Stimulated activated CD4-positive, alpha-beta T cell treated with anti-CD3 and anti-CD28 coated beads, Interleukin-4, amount 100 ng/mL, for 4 hours (primary cell): ENCODE data around the gene GBGT1.
"Not testable (repeated sequence)": the region's sequence is repeated elsewhere in the genome, so short reads cannot be mapped to it uniquely, and the experiment has no call there.

ENCODE experiments used
- DNase-seq, 2 experiments: peaks; one replicate each; pipeline ENCODE4 v3.0.0-alpha.2; 2020

GBGT1 gene

DNA sequence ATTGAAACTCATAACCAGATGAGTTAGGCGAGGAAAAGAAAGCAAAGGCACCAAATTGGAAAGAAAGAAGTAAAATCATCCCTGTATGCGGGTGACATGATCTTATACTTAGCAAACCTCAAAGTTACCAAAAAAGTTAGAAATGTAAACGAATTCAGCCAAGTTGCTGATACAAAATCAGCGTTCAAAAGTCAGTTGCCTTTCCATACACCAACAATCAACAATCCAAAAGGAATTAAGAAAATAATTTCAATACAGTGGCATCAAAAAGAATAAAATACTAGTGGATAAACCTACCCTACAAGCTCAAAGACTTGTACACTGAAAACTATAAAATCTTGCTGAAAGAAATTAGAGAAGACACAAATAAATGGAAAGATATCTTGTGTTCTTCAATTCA, 30.9 kb upstream of the GBGT1 start:
- DNase-seq: no peak

DNA sequence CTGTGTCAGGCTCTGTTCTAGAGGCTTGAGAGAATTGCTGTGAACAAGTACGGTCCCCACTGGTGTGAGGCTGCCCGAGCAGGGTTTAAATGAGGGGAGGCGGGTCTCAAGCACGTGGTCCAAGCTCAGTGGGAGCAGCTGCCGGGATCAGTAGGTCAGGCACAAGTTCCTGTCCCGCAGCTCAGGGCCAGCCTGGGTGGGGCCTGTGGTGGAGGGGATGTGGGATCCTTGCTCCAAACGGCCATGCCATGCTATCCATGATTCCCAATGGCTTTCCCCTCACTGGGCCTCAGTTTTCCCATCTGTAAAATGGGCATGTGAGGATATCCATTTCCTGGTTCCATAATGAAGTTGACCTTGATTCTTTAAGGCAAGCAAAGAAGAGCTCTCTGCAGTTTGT, 28.3 kb upstream of the GBGT1 start:
- DNase-seq: no peak

DNA sequence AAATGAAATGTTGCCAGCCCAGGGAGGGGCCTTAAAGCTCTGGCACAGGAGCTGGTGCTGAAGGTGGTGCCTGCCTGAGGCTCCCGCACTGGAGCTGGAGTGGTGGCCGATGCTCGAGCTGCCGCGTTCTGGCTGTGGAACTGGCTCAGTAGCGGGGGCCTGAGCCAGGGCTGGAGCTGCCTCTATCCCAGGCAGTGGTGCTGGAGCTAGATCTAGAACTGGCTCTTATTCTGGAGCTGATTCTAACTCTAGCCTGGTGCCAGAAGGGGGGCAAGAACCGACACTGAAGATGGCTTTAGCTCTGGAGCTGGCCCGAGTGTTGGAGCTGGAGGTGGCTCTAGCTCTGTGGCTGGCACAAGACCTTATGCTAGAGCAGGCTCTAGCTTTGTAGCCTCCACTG, 26.1 kb upstream of the GBGT1 start:
- no peak for DNase-seq

DNA sequence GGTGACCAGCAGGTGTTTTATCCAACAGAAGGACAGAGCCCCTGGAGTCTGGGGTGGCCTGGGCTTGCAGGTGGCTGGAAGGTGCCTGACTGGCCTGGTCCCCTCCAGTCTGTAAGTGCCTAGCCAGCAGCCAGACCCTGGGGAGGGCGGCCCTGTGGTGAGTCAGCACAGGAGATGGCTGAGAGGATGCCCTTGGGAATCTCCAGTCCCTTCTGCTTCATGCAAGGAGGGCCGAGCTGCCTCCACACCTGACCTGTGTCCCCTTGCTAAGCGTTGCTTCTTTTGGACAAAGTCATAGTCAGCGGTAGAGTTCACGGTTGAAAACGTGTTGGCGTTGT, 25.1 kb upstream of the GBGT1 start:
- DNase-seq: no peak

DNA sequence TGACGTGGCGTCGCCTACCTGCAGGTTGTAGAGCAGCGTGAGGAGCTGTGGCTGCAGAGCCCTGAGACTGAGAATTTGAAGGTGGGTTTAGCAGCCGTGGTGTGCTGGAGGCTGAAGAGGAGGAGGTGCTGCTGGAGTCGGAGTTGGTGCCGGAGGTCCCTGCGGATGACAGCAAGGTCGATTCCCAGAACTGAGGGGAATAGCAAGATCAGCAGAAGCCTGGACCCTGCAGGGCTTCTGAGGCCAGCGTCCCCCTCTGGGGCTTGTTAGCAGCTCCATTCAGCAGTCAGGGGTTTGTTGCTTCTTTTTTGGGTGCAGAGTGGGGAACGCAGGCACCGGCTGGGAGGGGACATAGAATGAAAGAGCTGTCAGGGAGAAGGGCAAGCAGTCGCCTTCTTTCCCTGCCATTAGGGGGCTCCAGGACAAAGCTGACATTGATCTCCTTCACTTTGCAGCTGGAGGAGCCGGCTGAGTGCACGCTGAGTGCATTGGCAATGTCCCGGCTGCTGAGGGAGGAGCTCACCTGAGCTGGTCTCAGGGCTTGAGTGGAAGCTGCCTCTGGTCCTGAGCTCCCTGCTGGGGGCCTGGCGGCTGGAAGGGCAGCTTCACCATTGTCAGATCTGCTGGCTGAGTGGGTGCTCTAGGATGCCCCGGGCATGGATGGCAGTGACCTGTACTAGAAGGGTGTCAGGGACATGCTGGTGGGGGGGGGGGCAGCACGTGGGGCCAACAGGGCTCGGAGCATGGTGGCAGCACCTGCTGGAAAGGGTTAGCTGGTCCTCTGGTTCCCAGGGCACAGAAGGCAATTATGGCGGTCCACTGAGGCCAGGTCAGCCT, 24.5 kb upstream of the GBGT1 start:
- DNase-seq: no peak

DNA sequence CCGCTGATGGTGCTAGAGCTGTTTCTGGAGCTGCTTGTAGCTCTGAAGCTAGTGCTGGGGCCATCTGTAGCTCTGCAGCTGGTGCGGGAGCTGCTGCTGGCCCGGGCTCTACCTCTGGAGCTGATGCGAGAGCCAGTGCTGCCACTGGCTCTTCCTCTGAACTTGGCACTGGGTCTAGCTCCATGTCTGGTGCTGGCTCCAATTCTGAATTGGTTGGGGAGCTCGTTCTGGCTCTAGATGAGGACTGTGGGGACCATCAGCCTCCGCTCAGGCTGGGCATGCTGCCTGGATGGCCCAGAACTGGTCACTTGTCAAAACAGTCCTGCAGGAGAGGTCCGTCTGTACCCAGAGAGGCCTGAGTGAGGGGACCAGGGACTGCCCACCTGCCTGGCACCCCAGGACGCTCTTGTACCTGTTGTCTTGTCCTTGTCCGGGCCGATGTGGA, 23.9 kb upstream of the GBGT1 start:
- no peak for DNase-seq

DNA sequence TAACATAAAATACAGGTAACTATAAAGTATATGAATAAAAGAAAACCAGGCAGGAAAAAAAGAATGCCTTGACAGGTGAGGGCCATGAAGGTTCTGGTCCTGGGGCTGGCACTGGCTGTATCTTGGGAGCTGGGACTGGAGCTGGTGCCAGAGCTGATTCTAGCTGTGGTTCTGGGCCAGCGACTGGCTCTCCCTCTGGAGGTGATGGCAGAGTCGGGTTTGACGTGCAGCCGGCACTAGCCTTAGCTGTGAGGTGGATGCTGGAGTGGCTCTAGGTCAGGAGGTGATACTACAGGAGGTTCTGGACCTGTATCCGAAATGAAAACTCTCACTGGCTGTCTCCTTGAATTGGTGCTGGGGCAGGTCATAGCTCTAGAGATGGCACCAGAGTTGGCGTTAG, 23.0 kb upstream of the GBGT1 start:
- DNase-seq: no peak

DNA sequence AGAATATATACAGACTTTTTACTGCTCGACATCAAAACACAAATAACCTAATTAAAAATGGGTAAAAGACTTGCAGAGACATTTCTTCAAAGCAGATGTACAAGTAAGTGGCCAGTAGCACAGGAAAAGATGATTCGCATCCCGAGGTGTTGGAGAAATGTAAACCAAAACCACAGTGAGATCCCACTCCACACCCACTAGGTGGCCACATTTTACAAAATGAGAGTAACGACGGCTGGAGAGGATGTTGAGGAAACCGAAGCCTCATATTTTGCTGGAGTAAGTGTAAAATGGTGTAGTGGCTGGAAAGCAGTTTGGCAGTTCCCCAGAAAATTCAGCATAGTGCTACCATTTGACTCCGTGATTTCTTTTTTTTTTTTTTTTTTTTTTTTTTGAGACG, 21.3 kb upstream of the GBGT1 start:
- DNase-seq: peak in 1 of 2 experiments; percentile 25

DNA sequence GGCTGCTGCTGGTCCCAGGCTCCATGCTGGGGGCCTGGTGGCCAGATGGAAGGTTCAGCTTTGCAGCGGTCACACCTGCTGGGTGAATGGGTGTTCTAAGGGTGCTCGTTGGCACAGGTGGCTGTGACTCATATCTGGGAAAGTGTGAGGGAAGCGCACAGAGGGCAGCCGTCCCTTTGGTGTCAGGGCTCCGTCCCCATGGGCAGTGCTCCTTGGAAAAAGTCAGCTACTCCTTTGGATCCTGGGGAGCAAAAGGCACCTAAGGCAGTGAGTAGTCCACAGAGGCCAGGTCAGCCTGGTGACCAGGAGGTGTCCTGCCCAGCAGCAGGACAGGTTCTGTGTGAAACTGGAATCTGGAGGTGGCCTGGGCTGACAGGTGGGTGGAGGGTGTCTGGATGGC, 18.4 kb upstream of the GBGT1 start:
- no peak for DNase-seq

DNA sequence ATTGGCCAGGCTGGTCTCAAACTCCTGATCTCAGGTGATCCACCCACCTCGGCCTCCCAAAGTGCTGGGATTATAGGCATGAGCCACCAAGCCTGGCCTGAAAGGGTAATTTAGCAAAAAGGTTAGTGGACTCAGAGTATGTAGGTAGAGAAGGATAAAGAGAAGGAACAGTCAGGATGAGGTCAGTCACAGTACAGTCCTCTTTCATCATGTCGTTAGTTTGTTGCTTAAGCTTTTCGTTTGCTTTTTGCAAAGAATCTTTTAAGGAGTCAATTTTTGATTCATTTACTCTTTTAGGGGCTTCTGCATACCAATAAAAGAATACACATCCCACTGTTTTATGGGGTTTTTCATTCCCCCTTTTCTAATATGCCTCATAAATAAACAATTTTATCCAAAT, 17.8 kb upstream of the GBGT1 start:
- DNase-seq: no peak

DNA sequence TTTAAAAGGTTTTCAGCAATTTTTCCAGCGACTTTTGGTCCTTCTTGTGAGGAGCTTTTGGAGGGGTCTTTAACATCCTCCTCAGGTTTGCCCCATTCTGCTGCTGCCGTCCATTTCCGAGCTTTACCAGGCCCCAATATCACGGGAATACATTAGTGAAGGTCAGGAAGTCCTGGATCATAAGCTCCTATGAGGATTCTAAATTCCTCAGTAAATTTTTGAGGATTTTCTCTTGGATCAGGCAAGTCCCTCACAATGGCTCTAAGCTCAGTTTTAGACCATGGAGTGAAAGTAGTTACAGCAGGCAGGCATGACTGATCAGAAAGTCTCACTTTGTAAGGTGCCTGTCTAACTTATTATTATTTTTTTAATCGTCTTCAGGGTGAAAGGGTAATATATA, 17.2 kb upstream of the GBGT1 start:
- DNase-seq: no peak

DNA sequence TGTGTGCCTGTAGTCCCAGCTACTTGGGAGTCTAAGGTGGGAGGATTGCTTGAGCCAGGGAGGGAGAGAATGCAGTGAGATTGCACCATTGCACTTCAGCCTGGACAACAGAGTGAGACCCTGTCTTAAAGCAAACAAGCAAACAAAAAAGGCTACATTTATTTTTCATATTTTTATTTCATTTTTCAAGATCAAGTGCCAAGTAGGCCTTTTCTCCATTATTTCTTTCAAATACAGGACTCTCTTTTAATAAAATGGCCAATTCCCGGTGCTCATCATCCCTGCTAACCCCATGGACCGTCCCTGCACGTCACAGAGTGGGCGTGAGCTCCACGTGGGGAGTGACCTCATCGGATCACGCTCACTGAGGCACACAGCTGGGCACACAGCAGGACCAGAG, 9.3 kb upstream of the GBGT1 start:
- DNase-seq: no peak

DNA sequence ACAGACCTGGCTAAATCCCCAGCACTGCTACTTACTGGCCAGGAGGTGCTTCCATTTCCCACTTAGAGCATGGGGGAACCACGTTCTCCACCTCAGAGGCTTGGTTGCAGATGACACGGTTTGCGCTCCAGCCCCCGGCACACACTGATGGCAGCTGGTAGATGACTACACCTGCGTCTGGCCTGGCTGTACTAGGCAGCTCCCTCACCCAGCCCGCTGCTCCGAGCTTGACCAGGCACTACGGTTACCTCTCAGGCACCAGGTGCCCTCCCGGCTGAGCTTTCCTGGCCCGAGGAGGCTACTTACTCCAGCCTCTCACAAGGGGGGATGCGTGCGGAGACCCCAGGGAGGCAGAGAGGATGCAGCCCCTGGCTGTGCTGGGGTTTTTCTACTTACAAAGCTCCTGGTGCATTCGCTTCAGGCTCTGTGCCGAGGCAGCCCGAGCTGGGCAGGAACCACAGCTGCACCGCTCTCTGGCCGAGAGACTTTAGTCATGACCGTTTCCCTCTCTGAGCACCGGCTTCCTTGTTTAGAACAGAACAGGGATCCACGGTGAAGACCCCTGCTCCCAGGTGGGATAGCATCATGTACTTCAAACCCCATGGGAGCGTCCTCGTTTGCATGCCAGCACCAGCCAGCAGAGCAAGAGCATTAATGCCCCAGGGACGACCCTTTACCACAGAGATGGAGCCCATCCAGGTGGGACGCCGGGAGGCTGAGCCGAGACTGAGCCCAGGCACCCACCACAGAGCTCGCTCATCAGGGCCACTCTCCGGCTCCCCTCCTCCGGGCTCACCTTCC, 7.6 kb upstream of the GBGT1 start:
- no peak for DNase-seq

DNA sequence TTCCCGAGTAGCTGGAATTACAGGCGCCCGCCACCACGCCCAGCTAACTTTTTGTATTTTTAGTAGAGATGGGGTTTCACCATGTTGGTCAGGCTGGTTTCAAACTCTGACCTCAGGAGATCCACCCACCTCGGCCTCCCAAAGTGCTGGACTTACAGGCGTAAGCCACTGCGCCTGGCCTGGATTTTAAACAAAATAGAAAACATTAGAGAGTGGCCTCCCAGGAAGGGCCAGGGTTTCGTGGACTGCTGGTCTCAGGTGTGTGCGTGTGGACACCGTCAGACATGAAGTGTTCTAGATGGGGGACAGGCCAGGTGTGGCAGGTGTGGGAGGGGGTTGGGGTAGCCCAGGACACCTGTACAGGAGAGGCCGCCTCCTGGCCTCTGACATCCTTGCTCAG, 7.0 kb upstream of the GBGT1 start:
- no peak for DNase-seq

DNA sequence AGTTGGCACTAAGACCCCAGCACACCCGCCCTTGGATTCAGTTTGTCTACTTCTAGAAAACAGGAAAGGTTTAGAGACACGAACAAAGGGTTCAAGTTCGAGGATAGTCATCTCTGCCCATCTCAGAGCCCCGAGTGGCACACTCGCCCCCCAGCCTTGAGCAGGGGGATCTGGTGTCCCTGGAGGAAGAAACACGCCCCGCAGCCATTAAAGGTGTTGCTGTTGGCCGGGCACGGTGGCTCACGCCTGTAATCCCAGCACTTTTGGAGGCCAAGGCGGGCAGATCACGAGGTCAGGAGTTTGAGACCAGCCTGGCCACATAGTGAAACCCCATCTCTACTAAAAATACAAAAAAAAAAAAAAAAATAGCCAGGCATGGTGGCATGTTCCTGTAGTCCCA, 6.0 kb upstream of the GBGT1 start:
- not testable (repeated sequence) for DNase-seq

DNA sequence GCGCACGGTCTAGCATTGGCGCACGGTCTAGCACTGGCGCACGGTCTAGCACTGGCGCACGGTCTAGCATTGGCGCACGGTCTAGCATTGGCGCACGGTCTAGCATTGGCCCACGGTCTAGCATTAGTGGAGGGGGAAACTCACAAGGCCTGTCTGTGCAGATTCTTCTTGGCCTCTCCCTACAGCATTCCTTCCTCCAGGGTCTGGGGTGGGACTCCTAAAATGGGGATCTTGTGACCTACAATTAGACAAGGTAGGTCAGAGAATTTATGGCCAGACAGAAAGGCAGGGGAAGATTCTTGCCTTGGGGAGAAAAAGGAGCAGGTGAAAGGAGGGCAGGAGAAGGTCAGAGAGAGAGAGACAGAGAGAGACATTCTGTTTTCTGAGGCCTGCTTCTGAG, 5.4 kb upstream of the GBGT1 start:
- DNase-seq: no peak

DNA sequence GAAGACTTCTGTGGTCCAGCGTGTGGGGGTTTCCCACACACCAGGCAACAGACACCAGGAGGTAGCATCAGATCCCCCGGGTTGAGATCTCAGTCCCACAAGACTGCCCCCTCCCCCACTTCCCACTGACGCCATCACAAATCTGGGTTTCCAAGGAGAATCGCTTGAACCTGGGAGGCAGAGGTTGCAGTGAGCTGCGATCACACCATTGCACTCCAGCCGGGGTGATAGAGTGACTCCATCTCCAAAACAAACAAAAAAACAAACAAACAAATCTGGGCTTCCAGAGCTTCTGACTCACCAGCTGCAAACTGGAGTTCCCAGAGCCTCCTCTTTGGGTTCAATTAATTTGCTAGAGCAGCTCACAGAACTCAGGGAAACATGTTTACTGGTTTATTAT, 4.7 kb upstream of the GBGT1 start:
- DNase-seq: no peak

DNA sequence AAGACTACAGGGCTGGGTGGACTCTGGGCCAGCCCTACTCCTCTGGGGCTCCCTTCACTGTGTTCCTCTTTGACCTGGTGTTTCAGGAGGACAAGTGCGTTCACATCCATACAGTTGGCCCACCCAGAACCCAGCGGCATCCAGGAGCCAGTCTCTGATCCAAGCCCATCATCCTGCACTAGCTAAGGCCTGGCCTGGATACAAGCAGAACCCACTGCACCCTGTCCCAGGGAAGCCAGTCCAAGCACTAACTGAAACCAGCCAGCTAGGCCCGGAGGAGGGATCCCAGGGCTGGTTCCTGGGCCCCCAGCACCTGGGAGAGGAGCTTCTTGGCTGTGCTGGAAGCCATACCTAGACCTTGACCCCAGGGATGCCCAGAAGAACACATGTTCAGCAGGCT, 4.1 kb upstream of the GBGT1 start:
- DNase-seq: no peak

DNA sequence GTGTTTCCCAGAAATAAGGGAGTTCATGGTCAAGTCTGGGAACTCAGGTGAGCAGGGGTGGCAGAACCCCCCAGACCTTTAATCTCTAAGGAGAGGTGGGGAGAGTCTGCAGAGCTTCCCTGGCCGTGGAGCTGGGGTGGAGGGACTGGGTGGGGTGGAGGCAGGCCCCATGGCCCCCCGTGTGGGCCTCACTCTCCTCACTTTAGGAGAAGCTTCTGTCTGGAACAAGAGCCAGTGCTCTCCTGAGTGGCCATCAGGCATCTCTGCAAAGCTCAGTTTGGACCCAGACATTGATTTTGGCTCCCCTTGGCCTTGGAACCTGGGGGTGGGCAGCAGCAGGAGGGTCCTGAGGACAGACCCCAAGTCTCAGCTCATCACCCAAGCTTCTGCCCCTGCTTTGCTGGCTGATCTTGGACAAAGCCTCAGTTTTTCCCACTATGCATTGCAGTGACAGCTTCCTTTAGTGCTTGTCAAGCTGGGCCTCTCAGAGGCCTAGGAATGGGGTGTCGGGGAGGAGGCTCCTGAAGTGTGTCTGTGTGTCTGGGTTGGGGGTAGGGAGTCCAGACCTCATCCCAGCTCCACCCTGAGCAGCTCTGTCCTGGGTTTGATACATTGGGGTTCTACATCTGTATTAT, 3.5 kb upstream of the GBGT1 start:
- no peak for DNase-seq

DNA sequence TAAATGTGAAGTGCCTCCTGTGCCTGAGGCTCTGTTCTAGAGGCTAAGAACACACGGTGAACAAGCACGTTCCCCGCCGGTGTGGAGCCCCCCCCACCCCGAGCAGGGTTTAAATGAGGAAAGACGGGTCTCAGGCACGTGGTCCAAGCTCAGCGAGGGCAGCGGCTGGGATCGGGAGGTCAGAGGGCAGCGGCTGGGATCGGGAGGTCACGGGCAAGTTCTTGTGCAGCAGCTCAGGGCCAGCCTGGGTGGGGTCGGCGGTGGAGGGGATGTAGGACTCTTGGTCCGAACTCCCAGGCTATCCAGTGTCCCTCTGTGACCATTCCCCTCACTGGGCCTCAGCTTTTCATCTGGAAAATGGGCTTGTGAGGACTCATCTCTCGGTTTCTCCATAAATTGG, 2.7 kb upstream of the GBGT1 start:
- DNase-seq: no peak

DNA sequence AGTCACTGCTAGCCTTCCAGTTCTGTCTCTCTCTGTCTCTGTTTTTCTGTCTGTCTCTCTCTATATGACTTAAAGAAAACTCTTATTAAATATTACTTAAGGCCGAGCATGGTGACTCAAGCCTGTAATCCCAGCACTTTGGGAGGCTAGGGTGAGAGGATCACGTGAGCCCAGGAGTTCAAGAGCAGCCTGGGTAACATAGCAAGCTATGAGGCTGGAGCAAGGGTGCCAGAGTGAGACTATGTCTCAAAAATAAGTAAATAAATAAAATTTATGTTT, 1.7 kb upstream of the GBGT1 start:
- DNase-seq: no peak

DNA sequence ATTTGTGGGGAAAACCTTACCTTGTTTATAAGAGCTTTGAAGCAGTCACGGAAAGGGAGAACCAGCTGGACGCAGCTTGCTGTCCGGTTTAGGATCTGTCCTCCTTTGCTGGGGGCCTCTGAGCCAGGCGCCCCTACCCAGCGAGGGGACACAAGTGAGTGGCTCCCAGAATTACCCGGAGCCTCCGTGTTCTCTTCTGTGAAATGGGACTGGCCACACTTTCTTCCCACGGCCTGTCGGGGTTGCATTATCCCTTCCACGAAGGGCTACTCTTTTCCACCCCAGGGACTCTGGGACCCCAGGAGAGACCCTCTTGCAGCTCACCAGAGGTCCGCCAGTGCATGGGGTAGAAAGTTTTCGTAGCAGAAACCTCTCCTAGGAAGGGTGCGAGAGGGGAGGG, 477 bp upstream of the GBGT1 start:
- DNase-seq: no peak

DNA sequence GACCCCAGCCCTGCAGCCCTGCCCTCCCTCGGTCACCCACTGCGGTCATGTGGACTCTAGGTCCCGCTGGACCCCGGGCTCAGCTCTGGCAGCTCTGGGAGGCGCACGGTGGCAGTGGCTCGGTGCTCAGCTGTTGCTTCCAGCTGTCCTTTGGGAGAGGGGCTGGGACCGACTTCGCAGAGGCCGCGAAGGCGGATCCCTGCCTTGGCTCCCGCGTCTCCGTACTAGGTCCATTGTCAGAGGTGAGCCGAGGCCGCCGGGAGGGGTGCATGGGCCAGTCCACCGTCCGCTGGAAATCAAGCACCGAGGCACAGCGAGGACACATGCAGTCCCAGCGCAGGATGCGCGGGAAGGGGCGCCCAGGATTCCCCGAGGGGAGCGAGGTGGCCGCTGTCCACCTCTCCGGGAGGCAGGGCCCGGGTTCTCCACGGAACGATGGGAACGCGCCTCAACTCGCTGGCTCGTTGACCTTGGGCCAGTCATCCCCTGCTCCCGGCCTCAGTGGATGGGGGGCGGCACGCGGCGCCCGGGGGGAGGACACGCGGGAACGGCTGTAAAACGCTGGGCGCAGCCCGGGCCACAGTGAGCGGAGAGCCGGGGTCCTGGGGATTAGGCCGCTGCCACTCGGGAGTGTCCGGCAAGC, 732 bp downstream of the GBGT1 start:
- no peak for DNase-seq

DNA sequence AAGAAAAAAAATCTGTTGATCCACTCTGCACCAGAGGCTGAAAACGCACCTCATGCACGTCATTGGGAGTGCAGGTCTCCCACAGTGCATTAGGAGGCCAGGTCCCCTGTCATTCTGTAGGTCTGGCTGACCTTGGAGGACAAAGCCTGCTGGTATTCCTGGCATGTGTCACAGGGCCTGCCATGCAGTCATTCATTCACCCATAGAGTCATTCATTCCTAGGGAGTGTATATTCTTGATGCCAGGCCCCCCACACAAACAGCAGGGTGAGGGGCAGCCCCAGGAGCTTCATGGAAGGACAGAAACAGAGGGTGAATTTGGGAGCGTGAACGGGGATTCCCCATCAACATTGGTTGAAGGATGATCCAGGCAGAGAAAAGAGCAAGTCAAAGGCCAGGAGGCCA, 2.2 kb downstream of the GBGT1 start:
- no peak for DNase-seq
